ENCODE results near the gene TCEA2.

TCEA2 gene

GRCh38 chr20:64039293-64040160, 23.5 kb upstream of the TCEA2 start:
- peak overlapping the region; percentile 31 for H3K4me3 ChIP-seq (ENCODE audit: low read depth, low read length)
- in situ Hi-C loops (cut with HindIII; ENCODE audit: low sequenced_read_pairs), result no loop called here
- DNase-seq (ENCODE audit: low read depth), result no peak
- TF ChIP-seq, protein P1, sequence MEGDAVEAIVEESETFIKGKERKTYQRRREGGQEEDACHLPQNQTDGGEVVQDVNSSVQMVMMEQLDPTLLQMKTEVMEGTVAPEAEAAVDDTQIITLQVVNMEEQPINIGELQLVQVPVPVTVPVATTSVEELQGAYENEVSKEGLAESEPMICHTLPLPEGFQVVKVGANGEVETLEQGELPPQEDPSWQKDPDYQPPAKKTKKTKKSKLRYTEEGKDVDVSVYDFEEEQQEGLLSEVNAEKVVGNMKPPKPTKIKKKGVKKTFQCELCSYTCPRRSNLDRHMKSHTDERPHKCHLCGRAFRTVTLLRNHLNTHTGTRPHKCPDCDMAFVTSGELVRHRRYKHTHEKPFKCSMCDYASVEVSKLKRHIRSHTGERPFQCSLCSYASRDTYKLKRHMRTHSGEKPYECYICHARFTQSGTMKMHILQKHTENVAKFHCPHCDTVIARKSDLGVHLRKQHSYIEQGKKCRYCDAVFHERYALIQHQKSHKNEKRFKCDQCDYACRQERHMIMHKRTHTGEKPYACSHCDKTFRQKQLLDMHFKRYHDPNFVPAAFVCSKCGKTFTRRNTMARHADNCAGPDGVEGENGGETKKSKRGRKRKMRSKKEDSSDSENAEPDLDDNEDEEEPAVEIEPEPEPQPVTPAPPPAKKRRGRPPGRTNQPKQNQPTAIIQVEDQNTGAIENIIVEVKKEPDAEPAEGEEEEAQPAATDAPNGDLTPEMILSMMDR (IDR thresholded peaks at IDR 0.05; ENCODE audit: low read depth, low read length, missing control alignments), result no peak

DNA sequence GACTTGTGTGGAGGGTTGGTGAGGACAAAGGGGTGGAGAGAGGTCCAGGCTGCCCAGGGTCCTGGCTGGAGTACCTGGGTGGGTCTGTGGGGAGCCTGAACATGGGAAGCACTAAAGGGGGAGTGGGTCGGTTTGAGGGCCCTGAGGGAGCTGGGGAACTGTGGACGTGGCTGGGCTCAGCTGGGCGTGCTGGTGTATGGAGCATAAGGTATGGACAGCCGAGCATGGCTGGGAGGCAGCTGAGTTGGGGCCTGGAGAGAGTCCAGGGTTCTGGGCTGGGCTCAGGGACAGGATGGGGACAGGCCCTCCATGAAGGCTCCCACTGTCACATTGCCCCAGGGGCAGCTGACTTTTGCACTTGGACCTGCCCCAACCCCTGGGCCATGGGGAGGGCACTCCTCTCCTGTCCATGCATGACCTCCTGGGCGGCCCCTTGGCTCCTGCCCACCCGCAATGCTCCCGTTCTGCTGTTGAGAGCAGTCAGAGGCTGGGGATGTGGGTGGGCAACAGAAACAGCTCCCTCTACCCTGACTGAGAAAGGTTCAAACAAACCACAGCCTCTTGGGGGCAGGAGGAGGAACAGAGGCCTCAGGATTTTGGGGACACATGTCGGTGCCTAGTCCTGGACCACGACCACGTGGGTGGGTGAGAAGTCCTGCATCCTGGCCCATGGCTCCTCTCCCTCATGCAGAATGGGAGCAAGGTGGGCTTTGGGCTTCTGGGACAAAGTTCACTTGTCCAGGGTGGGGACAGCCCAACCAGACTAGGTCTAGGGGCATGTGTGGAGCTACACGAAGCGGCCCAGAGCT, 22.6 kb upstream of the TCEA2 start:
- H3K4me3 ChIP-seq (ENCODE audit: low read depth, low read length), result no peak overlapping the region
- in situ Hi-C loops (cut with HindIII; ENCODE audit: low sequenced_read_pairs), result no loop called here
- TF ChIP-seq, protein P1 (IDR thresholded peaks at IDR 0.05; ENCODE audit: low read depth, low read length, missing control alignments), result no peak
- no peak for DNase-seq (ENCODE audit: low read depth)

- H3K4me3 ChIP-seq (ENCODE audit: low read depth, low read length), result no peak overlapping the region
- DNase-seq (ENCODE audit: low read depth), result no peak
- TF ChIP-seq, protein P1 (IDR thresholded peaks at IDR 0.05; ENCODE audit: low read depth, low read length, missing control alignments), result no peak
- in situ Hi-C loops (cut with HindIII; ENCODE audit: low sequenced_read_pairs), result no loop called here
These were observed 21.8 kb upstream of the TCEA2 start for GRCh38 chr20:64041040-64041780.

DNA sequence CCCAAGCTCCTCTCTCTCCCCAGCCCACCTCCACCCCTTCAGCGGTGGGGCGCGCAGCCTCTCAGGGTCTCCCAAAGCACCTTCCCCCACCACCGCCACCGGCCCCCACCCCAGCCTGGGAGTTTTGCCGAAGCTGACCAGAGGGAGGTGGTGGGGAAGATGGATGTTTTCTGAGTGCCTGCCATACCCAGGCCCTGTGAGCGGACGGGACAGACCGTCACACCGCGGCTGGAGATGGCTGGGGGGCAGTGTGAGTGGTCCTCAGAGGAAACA, 21.3 kb upstream of the TCEA2 start:
- DNase-seq (ENCODE audit: low read depth), result no peak
- TF ChIP-seq, protein P1 (IDR thresholded peaks at IDR 0.05; ENCODE audit: low read depth, low read length, missing control alignments), result no peak
- H3K4me3 ChIP-seq (ENCODE audit: low read depth, low read length), result no peak overlapping the region
- in situ Hi-C loops (cut with HindIII; ENCODE audit: low sequenced_read_pairs), result no loop called here

DNA sequence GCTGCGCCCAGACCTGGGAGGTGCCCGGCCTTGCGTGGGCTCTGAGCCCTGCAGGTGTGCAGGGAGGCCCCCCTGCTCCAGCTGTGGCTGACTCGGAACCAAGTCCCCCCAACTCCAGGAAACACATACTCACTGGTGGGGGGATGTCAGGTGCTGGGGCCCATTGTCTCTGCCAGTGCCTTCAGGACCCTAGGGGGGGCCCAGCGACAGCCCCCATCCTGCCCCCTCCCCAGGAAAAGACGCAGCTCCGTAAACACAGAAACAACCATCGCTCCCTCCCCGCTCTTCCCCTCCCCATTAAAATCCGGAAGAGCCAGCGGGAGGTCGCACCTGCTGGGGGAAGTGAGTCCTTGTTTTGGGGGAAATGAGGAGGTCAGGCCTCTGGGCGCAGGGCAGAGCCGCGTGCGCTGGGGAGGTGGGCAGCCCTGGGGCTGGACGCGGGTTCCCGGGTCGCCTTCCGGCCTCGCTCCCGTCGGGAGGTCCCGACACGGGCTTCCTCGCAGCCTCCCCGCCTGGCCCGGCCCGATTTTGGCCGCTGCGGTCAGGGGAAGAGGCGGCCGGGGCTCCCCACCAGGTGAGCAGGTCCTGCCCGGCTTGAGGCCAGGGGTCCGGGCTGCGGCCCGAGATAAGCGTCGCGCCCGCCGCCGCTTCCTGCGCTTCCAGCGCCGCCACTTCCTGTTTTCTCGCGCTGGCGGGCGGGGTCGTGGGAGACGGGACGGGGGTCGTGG, 20.8 kb upstream of the TCEA2 start:
- in situ Hi-C loops (cut with HindIII; ENCODE audit: low sequenced_read_pairs), result no loop called here
- no peak for DNase-seq (ENCODE audit: low read depth)
- TF ChIP-seq, protein P1 (IDR thresholded peaks at IDR 0.05; ENCODE audit: low read depth, low read length, missing control alignments), result no peak
- peak overlapping the region; percentile 19 for H3K4me3 ChIP-seq (ENCODE audit: low read depth, low read length)

GRCh38 chr20:64043768-64044167, 19.2 kb upstream of the TCEA2 start:
- in situ Hi-C loops (cut with HindIII; ENCODE audit: low sequenced_read_pairs), result no loop called here
- no peak for DNase-seq (ENCODE audit: low read depth)
- H3K4me3 ChIP-seq (ENCODE audit: low read depth, low read length), result no peak overlapping the region
- TF ChIP-seq, protein P1 (IDR thresholded peaks at IDR 0.05; ENCODE audit: low read depth, low read length, missing control alignments), result no peak
